Femur (tissue), 1 donor: ENCODE measurements around the gene TTC7B.

Source experiments
- DNase-seq: peaks from one replicate; pipeline ENCODE4 v3.0.0-alpha.2; 2017

Gene TTC7B

DNA sequence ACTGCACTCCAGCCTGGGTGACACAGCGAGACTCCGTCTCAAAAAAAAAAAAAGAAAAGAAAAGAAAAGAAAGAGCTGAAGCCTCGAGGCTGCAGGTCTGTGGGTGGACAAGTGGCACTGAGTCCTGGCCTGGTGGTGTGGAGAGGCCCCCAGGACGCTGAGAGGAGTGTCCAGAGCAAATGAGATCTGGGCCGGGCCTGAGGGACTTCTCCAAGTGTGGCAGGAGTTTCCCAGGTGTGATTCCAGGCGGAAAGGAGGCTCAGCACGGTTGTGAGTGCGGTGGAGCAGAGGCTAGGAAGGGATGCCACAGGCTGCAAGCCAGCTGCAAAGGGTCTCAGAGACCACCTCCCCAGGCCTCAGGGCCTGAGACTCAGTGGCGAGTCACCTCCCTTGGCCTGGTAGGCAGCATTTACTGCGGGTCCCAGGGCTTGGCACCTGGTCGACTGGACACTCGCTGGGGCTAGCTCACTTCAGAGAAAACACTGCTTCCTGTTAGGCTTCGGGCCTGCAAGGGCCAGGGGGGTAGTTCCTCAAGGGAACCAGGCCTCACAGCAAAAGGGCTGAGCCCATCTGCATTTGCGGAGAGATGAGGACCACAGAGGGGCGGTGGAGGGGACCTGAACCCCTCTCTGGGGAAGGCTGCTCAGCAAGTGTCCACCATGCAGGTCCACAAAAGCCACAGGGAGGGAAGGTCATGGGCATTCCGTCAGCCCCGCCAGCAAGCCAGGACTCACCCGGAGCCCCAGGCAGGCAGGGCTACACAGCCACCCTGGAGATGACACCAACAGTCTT is 11.7 kb downstream of the TTC7B start:
- DNase-seq, result no peak

DNA sequence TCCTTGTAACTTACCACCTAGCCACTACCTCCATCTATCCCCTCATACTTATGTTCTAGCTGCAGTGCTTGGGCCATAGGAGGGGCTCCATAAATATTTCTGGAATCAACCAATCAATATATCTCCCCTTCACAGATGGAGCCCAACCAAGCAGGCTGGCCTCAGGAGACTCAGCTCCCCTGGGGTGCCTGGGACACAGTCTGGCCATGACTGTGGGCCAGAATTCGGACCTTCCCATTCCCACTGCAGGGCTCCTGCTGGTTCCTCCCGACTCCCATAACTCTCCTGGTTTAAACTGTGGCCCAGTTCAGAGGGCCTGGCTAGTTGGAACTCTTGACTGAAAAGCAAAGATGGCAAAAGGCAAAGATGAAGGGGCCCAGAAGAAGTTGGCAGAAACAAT is 13.0 kb downstream of the TTC7B start:
- no peak for DNase-seq

DNA sequence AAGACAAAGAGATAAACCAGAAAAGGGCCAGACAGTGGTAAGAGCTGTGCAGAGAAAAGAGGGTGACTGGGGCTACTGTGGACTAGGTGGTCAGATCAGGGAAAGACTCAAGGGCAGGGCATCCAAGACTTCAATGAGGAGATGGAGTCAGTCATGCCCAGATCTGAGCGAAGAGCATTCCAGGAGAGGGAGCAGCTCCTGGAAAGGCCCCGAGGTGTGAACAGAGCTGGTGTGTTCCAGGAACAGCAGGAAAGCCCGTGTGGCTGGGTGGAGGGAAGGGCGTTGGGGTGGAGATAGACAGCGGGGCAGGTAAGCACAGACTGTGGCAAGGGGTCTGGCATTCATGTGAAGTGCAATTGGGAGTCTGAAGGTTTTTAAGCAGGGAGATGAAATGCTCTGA is 16.8 kb downstream of the TTC7B start:
- DNase-seq, result no peak

DNA sequence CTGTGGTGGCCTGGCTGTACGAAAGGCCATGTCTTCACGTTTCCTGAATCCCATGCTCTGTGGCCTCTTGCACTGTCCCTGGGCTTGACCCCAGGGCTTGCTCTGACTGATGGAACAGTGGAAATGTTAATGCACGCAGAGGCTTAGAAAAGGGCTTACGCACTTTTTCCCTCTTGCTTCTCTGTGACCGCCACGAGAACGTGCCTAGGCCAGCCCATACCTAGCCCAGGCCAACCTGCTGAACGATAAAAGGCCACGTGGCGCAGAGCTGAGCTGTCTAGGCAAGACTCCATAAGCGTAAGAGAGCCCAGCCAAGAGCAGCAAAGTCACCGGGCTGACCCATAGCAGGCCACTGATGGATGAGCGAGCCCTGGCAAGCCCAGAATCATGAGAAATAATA is 18.3 kb downstream of the TTC7B start:
- no peak for DNase-seq

DNA sequence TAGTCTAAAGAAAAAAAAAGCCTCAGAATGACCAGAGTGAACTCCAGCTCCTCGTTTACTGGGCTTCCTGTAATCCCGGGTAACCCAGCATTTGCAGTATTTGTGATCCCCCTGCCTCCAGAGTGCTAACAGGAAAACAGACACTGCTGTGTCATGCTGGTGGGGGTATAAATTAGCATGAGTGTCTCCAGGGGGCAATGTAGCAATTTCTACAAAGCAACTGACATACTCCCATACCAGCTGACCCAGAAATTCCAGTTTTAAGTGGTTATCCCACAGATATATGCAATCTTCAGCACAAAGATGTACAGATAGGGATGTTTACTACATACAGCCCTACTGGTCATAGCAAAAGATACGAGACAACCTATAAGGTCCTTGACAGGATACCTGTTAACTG is 18.8 kb downstream of the TTC7B start:
- DNase-seq, result no peak

DNA sequence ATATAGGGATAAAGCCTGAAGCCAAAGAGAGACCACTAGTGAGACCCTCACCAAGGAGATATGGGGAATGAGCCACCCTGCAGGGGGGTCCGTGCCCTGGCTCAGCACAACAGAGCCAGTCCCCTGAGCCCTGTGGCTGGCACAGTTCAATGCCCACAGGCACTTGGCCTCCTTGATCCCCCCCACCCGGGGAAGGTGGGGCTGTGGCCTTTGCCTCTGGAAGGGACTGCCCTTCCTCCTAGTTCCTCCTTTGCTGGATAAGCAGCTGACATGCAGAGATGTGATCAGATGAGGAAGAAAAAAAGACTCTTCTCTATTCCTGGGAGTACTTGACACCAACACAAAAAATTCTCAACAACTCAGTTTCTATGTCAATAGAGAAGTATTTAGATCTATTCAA is 19.9 kb downstream of the TTC7B start:
- DNase-seq, result no peak

DNA sequence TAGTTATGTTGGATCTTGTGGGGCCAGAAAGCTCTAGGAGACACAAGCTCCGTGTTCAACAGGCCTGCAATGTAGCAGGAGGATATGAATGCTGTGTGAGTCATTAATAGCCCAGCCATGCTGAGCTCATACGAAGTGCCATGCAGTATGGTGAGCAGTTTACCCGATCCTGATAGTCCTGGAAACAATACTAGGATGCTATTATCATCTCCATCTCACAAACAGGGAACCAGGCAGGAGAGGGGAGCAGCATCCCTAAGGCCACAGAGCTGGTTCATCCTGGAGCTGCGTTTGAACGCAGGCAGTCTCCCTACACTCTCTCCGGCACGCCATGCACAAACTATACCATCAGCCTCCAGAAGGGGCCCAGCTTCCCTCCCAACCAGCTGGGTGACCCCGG is 20.5 kb downstream of the TTC7B start:
- no peak for DNase-seq

DNA sequence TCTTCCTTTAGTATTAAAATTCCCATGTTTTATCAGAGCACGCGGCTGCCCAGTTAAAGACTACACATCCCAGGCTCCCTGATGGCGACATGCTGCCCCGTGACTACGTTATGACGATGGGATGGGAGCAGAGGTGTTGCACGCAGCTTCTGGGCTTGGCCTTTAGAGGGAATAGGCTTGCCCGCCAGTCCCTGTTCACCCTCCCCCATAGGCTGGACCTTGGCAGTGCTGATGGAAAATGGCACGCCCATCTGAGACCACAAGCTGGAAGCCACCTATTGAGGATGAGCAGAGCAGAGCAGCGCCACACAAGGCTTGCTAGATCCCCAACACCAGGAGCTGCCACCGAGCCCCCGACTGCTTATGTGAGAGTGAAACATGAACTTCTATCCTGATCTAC is 24.7 kb downstream of the TTC7B start:
- no peak for DNase-seq

DNA sequence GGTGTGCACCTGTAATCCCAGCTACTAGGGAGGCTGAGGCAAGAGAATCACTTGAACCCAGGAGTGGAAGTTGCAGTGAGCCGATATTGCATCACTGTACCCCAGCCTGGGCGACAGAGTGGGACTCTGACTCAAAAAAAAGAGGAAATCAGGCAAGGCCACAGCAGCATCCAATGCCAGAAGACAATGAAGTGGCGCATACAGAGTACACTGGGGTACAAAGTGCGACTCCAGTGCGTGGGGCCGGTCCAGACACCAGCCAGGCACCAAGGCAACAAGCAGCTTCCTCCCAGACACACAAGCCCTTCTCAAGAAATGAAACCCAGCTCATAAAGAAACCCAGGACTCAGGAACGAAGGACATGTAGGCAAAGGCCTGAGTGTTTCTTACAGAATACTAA is 28.2 kb downstream of the TTC7B start:
- no peak for DNase-seq

DNA sequence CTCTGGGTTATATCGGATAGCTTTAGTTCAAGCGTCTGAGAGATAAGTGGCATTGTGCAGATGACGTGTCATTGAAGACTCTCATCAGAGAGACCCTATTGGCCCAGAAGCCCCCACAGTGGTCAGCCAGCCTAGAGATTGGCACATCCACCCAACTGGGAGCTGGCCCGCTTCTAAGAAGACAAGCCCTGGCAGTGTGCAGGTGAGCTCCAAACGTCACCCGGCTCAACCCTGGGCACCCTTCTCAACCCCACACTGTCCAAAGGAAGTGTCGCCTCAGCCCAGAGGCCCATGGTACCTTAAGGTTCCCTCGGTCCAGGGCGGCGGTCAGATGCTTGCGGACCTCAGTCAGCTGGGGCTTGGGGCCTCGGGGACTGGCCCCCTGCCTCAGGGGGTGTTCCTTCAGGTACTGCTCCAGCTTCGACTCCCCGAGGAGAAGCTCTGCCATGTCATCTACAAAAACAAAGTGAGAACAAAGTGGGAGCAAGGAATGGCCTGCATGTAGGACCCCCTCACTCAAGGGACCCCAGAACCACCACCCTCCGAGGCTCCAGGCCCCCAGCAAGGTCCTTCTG is 30.3 kb downstream of the TTC7B start:
- DNase-seq, result no peak

DNA sequence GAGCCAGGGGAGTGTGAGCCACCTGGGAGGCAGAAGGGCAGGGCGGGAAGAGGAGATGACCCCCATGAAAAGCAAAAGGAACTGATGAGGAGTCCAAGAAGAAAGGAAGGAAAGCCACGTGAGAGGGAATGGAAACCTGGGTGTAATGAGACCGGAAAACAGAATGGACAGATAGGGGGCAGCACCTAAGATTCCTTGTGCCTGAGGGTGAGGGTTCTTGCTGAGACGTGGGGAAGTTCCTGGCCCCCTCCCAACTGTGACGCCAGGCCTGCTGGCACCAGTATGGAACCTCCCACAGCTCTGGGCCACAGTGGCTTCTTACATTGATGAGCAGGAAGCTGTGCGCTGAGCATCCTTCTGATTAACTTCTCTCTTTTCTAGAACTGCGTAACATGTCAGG is 30.8 kb downstream of the TTC7B start:
- DNase-seq, result peak; percentile 55

DNA sequence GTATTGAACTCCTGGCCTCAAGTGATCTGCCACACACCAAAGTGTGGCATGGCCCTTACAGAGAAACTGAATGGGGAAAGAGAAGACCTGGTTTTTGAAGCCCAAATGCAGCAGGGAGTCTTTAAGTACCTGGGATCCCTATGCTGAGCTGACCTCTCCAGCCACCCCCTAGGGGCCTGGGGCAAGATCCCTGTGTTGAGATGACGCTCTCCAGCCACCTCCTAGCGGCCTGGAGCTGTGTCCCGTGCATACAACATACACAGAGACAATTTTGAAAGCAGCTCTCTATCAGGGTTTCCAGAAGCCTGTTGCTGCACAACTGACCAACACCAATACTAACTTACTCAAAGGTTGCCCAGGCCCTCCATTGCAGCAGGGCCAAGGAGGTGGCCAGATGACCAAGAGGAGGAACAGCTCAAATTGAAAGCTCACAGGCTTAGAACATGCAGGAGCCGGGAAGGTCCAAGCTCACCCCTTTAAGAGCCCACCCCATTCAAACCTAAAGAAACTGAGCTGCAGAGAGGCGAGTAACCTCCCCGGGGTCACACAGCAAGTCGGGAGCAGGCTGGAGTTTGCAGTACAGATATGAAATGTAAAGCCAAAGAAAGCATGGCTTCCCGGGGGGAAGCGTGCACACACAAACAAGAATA is 31.5 kb downstream of the TTC7B start:
- no peak for DNase-seq

DNA sequence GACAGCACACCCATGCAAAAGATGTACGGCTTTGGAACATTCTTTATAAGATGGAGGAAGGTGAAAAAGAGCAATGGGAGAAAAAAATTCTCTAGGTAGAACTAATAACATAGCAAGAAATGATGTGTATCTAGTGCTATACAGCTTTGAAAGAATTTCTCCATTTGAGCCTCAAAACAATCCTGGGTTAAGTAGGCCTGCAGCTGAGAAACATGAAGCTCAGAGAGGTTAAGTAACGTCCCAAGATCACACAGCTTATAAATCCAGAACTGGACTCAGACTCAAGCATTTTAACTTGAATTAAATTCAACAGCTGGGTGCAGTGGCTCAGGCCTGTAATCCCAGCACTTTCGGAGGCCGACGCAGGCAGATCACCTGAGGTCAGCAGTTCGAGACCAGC is 32.9 kb downstream of the TTC7B start:
- DNase-seq, result no peak

DNA sequence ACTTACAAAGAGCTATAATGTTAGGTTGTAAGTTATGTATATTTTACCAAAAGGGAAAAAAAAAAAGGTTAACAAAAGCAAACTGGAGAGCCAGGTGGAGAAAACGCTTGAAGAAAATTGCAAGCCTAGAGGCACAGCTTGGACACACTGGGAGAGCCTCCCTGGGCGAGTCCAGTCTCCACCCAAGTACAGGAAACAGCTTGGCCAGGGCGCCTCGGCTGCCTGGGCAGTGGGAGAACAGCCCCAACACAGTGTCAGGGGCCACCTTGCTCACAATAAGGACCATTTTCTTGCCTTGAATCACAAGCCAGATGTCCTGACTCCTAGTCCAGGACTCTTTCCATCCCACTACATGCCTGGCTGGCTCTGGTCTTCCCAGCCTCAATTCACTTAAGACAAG is 33.3 kb downstream of the TTC7B start:
- no peak for DNase-seq

DNA sequence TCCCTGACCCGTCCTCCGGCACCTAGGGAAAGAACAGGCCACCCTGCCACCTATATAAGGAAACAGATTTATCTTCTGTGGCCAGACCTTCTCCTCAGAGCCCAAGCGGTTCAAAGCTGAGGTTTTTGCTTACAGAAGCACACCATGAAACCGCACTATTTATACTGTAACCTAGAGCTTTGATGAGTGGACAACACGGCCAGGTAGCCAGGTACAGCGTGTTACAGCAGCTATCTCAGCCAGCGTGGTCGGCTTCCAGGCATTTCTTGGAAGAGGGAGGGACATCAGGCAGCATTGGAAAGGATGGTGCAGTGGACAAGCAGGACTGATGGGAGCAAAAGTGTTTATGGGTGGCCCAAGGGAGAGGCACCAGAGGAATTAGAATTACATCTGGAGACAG is 34.4 kb downstream of the TTC7B start:
- no peak for DNase-seq

DNA sequence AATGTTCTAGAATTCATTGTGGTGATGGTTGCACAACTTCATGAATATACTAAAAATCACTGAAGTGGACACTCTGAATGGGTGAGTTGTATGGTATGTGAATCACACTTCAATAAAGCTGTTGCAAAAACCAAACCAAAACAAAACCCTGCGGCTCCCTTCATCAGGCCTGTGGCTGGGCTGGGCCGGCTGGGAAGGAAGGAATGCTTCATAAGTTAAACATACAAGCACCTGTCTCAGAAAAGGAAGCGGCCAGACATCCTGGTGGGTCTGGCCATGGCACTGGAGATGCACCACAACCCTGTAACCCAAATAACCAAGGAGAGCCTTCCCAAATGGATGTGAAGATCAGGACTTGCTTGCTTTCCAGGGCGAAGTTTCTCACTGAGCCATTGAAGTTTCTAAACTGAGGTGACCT is 34.9 kb downstream of the TTC7B start:
- DNase-seq, result no peak

DNA sequence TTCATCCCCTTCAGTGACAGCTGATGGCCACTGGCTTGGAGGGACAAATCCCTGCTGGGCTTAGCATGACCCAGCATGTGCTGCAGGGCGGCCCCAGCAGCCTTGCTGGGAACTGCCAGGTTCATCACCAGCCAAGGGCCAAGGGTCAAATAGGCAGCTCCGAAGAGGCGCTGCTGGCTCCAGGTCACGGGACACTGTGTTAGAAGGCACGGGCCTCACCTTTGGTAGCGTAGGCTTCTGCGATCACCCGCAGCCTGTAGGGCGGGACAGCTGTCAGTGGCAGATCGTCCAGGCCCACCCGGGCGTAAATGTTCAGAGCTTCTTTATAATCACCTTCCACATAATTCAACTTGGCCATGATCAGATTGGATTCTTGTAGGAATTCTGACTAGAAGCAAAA is 35.7 kb downstream of the TTC7B start:
- DNase-seq, result no peak

DNA sequence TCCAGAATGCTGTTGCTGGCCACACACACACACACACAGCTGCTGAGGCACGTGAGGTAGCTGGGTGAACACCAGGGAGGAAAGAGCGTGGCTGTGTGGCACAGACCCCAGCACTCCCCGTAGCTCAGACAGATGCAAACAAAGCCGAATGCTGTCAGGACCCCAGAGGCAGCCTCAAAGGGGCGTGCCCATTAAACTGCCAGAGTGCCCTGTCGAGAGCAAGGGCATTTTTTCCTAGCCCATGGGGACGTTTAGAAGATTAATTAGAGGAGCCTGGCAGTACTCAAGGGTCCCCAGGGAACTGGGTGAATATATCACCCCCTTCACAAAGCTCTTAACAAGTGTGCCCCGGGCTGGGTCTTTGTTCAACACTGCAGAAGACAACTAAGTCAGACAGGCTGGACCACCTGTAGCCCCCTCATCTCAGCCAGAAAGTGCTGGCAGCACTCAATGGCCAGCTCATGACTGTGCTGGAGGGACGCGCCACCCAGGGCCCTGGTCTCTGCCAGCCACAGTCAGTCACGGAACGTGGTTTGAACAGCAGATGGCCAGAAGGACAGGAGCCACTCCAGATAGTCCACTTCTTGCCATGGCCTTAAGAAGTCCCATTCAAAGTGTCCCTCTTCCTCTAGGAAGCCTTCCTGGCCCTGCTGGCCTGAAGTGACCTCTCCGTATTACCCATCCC is 37.5 kb downstream of the TTC7B start:
- no peak for DNase-seq

DNA sequence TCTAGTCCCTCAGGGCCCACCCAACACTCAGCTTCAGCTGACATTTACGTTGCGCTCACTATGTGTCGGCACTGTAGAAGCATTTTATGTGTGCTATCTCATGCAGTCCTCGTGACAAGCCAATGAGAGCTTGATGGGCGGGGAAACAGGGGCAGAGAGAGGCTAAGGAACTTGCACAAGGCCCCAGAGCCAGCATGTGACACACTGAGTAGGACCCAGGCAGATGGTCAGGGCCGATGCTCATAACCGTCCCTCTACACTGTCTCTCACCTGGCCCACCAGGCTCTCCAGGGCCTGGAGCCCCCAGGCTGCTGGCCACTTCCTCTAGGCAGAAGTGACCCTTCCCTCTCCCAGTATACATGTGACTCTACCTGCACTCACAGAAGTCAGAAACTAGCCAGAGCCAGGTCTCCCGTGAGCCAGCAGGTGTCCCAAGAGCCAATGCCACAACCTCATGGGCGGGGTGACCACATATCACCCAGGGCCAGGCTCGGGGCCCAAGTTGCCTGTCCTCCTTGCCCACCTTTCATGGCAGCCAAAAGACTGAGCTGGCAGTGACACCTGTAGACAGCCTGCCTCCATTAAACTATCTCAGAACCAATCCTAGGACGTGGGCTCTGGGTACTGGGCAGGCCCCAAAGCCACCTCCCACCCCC is 38.3 kb downstream of the TTC7B start:
- DNase-seq, result no peak

DNA sequence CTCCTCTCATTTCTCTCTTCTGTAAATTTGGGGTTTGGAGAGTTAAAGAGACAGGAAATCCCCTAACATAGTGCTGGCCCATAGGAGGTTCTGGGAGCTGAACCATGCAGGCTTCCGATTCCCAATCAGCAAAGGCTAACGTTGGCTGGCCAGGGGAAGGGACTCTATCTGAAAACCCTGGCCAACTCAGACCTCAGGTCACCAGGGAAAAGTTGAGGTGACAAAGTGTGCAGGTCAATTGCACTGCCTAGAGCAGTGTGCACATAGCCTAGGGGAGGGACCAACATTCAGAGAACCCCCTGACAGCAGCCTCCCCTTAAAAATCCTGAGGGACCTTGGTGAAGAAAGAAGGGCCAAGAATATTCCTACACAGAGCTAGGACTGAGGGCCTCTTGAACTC is 38.9 kb downstream of the TTC7B start:
- no peak for DNase-seq

DNA sequence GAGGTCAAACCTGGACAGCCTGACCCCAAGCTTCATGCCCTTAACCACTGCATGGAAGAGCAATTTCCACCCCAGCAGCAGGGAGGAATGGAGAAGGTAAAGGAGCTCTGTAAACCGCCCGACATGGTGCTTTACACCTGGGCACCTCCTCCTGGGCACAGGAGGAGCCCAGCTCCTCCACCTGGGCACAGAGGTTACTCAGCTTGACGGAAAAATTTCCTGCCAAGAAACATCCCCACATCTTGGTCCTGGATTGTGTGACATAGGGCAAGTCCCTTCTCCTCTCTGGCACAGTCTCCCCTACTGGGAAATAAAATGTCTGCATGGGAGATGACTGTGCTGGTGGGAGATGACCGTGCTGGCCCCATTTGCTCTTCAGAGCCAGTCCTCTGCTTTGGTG is 40.8 kb downstream of the TTC7B start:
- DNase-seq, result no peak

DNA sequence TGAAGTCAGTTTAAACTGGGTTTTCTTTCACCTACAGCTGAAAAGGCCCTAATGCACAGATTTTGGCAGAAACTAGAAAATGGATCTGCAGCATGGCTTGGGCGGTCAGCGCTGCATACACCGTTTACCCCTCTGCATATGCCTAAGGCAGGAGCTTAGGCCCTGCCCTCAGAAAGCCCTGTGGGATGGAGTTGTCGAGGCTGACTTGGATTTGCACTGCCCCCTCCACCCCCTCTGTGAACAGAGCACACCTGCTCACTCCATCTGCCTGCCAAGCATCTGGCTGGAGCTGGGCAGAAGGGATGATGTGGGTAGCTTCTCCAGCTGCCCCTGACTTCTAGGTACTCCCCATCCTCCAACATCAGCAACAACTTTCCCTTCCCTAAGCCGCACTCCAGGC is 41.9 kb downstream of the TTC7B start:
- DNase-seq, result no peak

DNA sequence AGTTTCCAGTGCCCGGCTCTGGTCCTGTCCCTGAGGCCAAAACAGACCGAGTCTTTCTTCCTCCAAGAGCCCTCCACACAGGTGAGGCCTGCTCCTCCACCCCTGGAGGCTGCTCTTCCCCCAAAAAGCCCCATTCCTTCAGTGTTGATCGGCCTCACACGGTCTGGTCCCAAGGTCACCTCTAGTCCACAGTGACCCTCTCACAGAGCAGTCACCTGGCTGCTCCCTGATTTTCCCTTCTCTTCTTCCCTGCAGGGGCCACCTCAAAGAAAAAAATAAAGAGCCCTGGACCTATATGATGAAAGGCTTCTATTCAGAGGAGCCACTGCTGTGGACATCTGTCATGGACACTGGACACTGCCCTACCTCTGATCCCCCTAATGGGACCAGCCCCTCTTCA is 42.5 kb downstream of the TTC7B start:
- no peak for DNase-seq

DNA sequence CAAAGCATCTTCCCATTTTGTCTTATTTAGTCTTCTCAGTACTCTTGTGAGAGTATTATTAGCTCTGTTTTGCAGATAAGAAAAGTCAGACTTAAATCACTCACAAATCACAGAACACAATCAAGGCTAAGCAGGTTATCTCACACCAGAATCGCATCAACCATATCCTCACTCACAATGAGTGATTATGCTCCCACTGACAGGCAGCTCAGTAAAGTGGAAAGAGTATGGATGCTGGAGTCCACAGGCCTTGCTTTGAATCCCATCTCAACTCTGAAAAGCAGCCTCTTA is 43.1 kb downstream of the TTC7B start:
- DNase-seq, result no peak
